IMR-90 (cell line): ENCODE measurements around the gene KDM6A. TPM values are rescaled to one million over a fixed set of nuclear protein-coding genes. Genes with fewer than 3 reads are reported as not detected.

Experiments
- ATAC-seq: fragments of 200-7000 bp; cut with Tn5 transposase; 2 replicates; pipeline ENCODE4 v1.9.1; 2020; ENCODE audit warnings: low read depth, mild to moderate bottlenecking, moderate library complexity
- BruUV-seq: library from RNA; stranded (reverse); fragments of 400-500 nt; replicated peaks from 2 replicates; lab custom pipeline; 2021; lab: Mats Ljungman, UMichigan
- CTCF ChIA-PET: fragments of 300-600 bp; formaldehyde crosslinking; extraction: SDS; loops from one replicate; lab custom pipeline; 2021; ENCODE audit warnings: antibody characterized with exemption; lab: Yijun Ruan, JAX
- POLR2A ChIA-PET: fragments of 300-600 bp; sonication (Branson Sonifier 250); formaldehyde crosslinking; loops from one replicate; lab custom pipeline; 2022; ENCODE audit warnings: antibody characterized with exemption; ENCODE audit not compliant: unreplicated experiment; lab: Charles Lee
- DNase-seq: peaks from one replicate; pipeline ENCODE4 v3.0.0; 2013
- H2AFZ ChIP-seq: replicated peaks from 2 replicates; pipeline ENCODE3; 2013; ENCODE audit warnings: low read length, mild to moderate bottlenecking; ENCODE audit not compliant: poor library complexity
- H2AK5ac ChIP-seq: 2 replicates; pipeline ENCODE4 v1.6.1; 2013; ENCODE audit warnings: low read depth, low read length, inconsistent platforms
- H2AK9ac ChIP-seq: replicated peaks from 2 replicates; pipeline ENCODE3; 2013; ENCODE audit warnings: mild to moderate bottlenecking, low read depth, low read length, moderate library complexity; ENCODE audit not compliant: poor library complexity
- H2BK120ac ChIP-seq: 2 replicates; pipeline ENCODE4 v1.6.1; 2013; ENCODE audit warnings: low read depth, low read length, inconsistent platforms
- H2BK15ac ChIP-seq: 3 replicates; pipeline ENCODE4 v1.6.1; 2013; ENCODE audit warnings: low read depth, low read length, inconsistent platforms
- H2BK20ac ChIP-seq: 2 replicates; pipeline ENCODE4 v1.6.1; 2013; ENCODE audit warnings: low read depth, mild to moderate bottlenecking, inconsistent platforms, low read length, moderate library complexity
- H2BK5ac ChIP-seq: 2 replicates; pipeline ENCODE4 v1.6.1; 2013; ENCODE audit warnings: mild to moderate bottlenecking, low read depth, low read length, inconsistent platforms; ENCODE audit not compliant: poor library complexity, severe bottlenecking
- H3K14ac ChIP-seq: replicated peaks from 2 replicates; pipeline ENCODE4 v1.6.1; 2013; ENCODE audit warnings: low read depth, low read length, inconsistent platforms
- H3K18ac ChIP-seq: 2 replicates; pipeline ENCODE4 v1.6.1; 2013; ENCODE audit warnings: low read depth, low read length, control low read depth
- H3K23ac ChIP-seq: 2 replicates; pipeline ENCODE4 v1.6.1; 2013; ENCODE audit warnings: low read depth, low read length, inconsistent platforms
- H3K27ac ChIP-seq: 2 replicates; pipeline ENCODE4 v1.5.1; 2013; ENCODE audit warnings: mild to moderate bottlenecking, control low read depth, low read length; ENCODE audit not compliant: insufficient read depth
- H3K27me3 ChIP-seq: 2 replicates; pipeline ENCODE4 v1.6.1; 2013; ENCODE audit warnings: low read length; ENCODE audit not compliant: control insufficient read depth, insufficient read depth
- H3K36me3 ChIP-seq: 2 replicates; pipeline ENCODE4 v1.6.1; 2013; ENCODE audit warnings: low read length, mixed read lengths; ENCODE audit not compliant: control insufficient read depth, insufficient read depth
- H3K4ac ChIP-seq: 2 replicates; pipeline ENCODE4 v1.6.1; 2013; ENCODE audit warnings: low read depth, low read length, inconsistent platforms
- H3K4me1 ChIP-seq: 2 replicates; pipeline ENCODE4 v1.6.1; 2013; ENCODE audit warnings: low read length, mixed read lengths; ENCODE audit not compliant: control insufficient read depth, insufficient read depth
- H3K4me2 ChIP-seq: 2 replicates; pipeline ENCODE4 v1.6.1; 2013; ENCODE audit warnings: low read depth, mild to moderate bottlenecking, control low read depth, low read length, moderate library complexity
- H3K4me3 ChIP-seq: 2 replicates; pipeline ENCODE4 v1.5.1; 2013; ENCODE audit warnings: low read depth, mild to moderate bottlenecking, control low read depth, low read length, moderate library complexity; ENCODE audit not compliant: insufficient read depth
- H3K56ac ChIP-seq: 2 replicates; pipeline ENCODE4 v1.6.1; 2013; ENCODE audit warnings: low read length, inconsistent platforms; ENCODE audit not compliant: insufficient read depth; ENCODE audit errors: extremely low read depth
- H3K79me1 ChIP-seq, 2 experiments: 2 replicates each; pipeline ENCODE4 v1.6.1; 2013; ENCODE audit warnings: low read length in 2 of 2, inconsistent platforms in 1 of 2, low read depth in 1 of 2
- H3K9ac ChIP-seq: 2 replicates; pipeline ENCODE4 v1.6.1; 2013; ENCODE audit warnings: low read depth, low read length, control low read depth
- H3K9me1 ChIP-seq: 2 replicates; pipeline ENCODE4 v1.6.1; 2013; ENCODE audit warnings: low read length, inconsistent platforms; ENCODE audit not compliant: insufficient read depth
- H3K9me3 ChIP-seq: 2 replicates; pipeline ENCODE4 v1.6.1; 2013; ENCODE audit warnings: low read length; ENCODE audit not compliant: control insufficient read depth, insufficient read depth
- H4K20me1 ChIP-seq: 2 replicates; pipeline ENCODE4 v1.6.1; 2013; ENCODE audit warnings: low read length, inconsistent platforms; ENCODE audit not compliant: insufficient read depth
- H4K5ac ChIP-seq: 2 replicates; pipeline ENCODE4 v1.6.1; 2013; ENCODE audit warnings: mild to moderate bottlenecking, low read depth, low read length, control low read depth
- H4K8ac ChIP-seq, 2 experiments: 2 replicates each; pipeline ENCODE4 v1.6.1; 2013; ENCODE audit warnings: low read depth in 2 of 2, low read length in 2 of 2, control low read depth in 1 of 2, inconsistent platforms in 1 of 2
- H4K91ac ChIP-seq: 2 replicates; pipeline ENCODE4 v1.6.1; 2013; ENCODE audit warnings: low read depth, low read length, inconsistent platforms; ENCODE audit not compliant: insufficient read depth
- BHLHE40 ChIP-seq: fragments of 150-350 bp; IDR thresholded peaks from 2 replicates; pipeline ENCODE4 v1.6.1; 2016; ENCODE audit warnings: mild to moderate bottlenecking, low read depth, low read length
- CEBPB ChIP-seq: IDR thresholded peaks from 2 replicates; pipeline ENCODE4 v1.6.1; 2012; ENCODE audit warnings: low read depth, low read length, improper control_type of control experiment
- ELK1 ChIP-seq: fragments of 150-350 bp; IDR thresholded peaks from 2 replicates; pipeline ENCODE4 v1.6.1; 2016; ENCODE audit warnings: low read depth, mild to moderate bottlenecking, low read length, moderate library complexity, borderline replicate concordance
- FOS ChIP-seq: fragments of 150-350 bp; IDR thresholded peaks from 2 replicates; pipeline ENCODE4 v1.6.1; 2016; ENCODE audit warnings: low read depth, low read length
- MAFK ChIP-seq: IDR thresholded peaks from 2 replicates; pipeline ENCODE4 v1.6.1; 2012; ENCODE audit warnings: low read depth, low read length, improper control_type of control experiment
- MAZ ChIP-seq: IDR thresholded peaks from 2 replicates; pipeline ENCODE4 v1.6.1; 2012; ENCODE audit warnings: low read depth, mild to moderate bottlenecking, low read length, improper control_type of control experiment, moderate library complexity, borderline replicate concordance
- MXI1 ChIP-seq: IDR thresholded peaks from 2 replicates; pipeline ENCODE4 v1.6.1; 2012; ENCODE audit warnings: low read depth, mild to moderate bottlenecking, low read length, moderate library complexity, borderline replicate concordance
- NFE2L2 ChIP-seq: fragments of 150-350 bp; IDR thresholded peaks from 2 replicates; pipeline ENCODE4 v1.6.1; 2016; ENCODE audit warnings: low read depth, mild to moderate bottlenecking, low read length
- POLR2A ChIP-seq: IDR thresholded peaks from 2 replicates; pipeline ENCODE4 v1.6.1; 2012; ENCODE audit warnings: mild to moderate bottlenecking, low read depth, low read length
- RCOR1 ChIP-seq: IDR thresholded peaks from 2 replicates; pipeline ENCODE4 v1.6.1; 2012; ENCODE audit warnings: mild to moderate bottlenecking, low read length, improper control_type of control experiment; ENCODE audit not compliant: insufficient replicate concordance
- RFX5 ChIP-seq: IDR thresholded peaks from 2 replicates; pipeline ENCODE4 v1.8.0; 2012; ENCODE audit warnings: low read depth, mild to moderate bottlenecking, low read length, moderate library complexity
- SMC3 ChIP-seq: fragments of 150-350 bp; IDR thresholded peaks from 2 replicates; pipeline ENCODE4 v1.6.1; 2016; ENCODE audit warnings: low read depth, mild to moderate bottlenecking, antibody characterized with exemption, low read length, moderate library complexity
- WGBS, 2 experiments: methylation state at CpG; one replicate each; pipeline versions ENCODE4 v1.1.5 to v1.1.7; 2013; ENCODE audit warnings: missing lambda C conversion rate in 2 of 2; ENCODE audit not compliant: insufficient read length in 1 of 2; ENCODE audit errors: extremely low coverage in 2 of 2; 5-methylcytosine and 5-hydroxymethylcytosine counted together
- dilution Hi-C: fragments of 300-500 bp; cut with HindIII; formaldehyde crosslinking; loops from one replicate; pipeline ENCODE4 v1.14.3; 2018; ENCODE audit warnings: low sequenced_read_pairs; ENCODE audit not compliant: unreplicated experiment
- in situ Hi-C: fragments of 300-500 bp; cut with MboI; formaldehyde crosslinking; loops from 3 replicates; pipeline ENCODE4 v1.14.3; 2019; ENCODE audit warnings: low sequenced_read_pairs, inconsistent platforms, mixed read lengths
- intact Hi-C: fragments of 100-400 bp; cut with micrococcal nuclease; formaldehyde crosslinking; loops from 2 replicates; pipeline ENCODE4 v1.10.0; 2022
- polyA plus RNA-seq, 3 experiments: library from polyadenylated mRNA; depleted of rRNA; stranded (reverse); fragments of >200 nt; gene quantifications; 2 replicates each; pipeline ENCODE4 v1.2.3, GENCODE V29; 2012; ENCODE audit warnings: low replicate concordance in 1 of 3
- total RNA-seq: library from RNA; depleted of rRNA; stranded (reverse); fragments of >200 nt; gene quantifications from 2 replicates; pipeline ENCODE4 v1.2.3, GENCODE V29; 2012

KDM6A gene
- total and polyA plus RNA-seq, 2 of the 4 experiments (the other 2 are of a cell fraction), result 11.7 to 24.9 TPM

- H3K18ac ChIP-seq, result no peak overlapping the region
Observed at GRCh38 chrX:45035071-45035470, 162.1 kb downstream of the KDM6A start.

More at GRCh38 chrX:45035071-45035470, 162.1 kb downstream of the KDM6A start:
- no peak overlapping the region for H4K5ac ChIP-seq
- no peak overlapping the region for H3K4ac ChIP-seq
- DNase-seq (no peak), ATAC-seq (no peak)
- H2BK15ac ChIP-seq, result no peak overlapping the region
- WGBS, 2 experiments, result no CpG with 5 or more reads among the region's 2 CpGs
- no peak overlapping the region for H3K27ac ChIP-seq
- in situ Hi-C loops, result no loop called here
- H3K9ac ChIP-seq, result no peak overlapping the region
- ChIA-PET POLR2A (no interaction called here), CTCF (no interaction called here)
- H3K4me3 ChIP-seq, result no peak overlapping the region
- no peak overlapping the region for H2BK20ac ChIP-seq
- no peaks in the 10 kb centered on the region for H3K9me3 ChIP-seq
- H3K14ac ChIP-seq, result no peak overlapping the region
- no TSS peak for BruUV-seq
- no peak for TF ChIP-seq NFE2L2
- no peak for TF ChIP-seq BHLHE40
- no peak for TF ChIP-seq POLR2A
- TF ChIP-seq MXI1, result no peak
- TF ChIP-seq FOS, result no peak
- TF ChIP-seq RCOR1, result no peak
- TF ChIP-seq ELK1, result no peak
- TF ChIP-seq RFX5, result no peak
- no peak for TF ChIP-seq MAZ
- no peak for TF ChIP-seq MAFK
- no peak for TF ChIP-seq CEBPB
- no peak for TF ChIP-seq SMC3
- dilution Hi-C loops, result no loop called here
- no peak overlapping the region for H3K23ac ChIP-seq
- no peaks in the 10 kb centered on the region for H3K36me3 ChIP-seq
- H3K56ac ChIP-seq, result no peak overlapping the region
- H4K20me1 ChIP-seq, result peaks cover 9% of the 10 kb centered on the region; the same call in 1 of the 2 replicates
- H2AFZ ChIP-seq, result no peak overlapping the region
- H3K9me1 ChIP-seq, result no peaks in the 10 kb centered on the region
- H2BK5ac ChIP-seq, result no peak overlapping the region
- H3K4me1 ChIP-seq, result 0 out of 2 replicates have a peak, but pooled peaks cover 2% of the 10 kb centered on the region
- H4K8ac ChIP-seq, result no peak overlapping the region
- H3K79me1 ChIP-seq, result peaks cover 5 to 8% of the 10 kb centered on the region in 2 experiments; a peak in 2 of 4 replicates
- intact Hi-C loops, result no loop called here
- H3K4me2 ChIP-seq, result no peak overlapping the region
- no peak overlapping the region for H4K91ac ChIP-seq
- H2AK5ac ChIP-seq, result no peak overlapping the region
- H2BK120ac ChIP-seq, result no peak overlapping the region
- no peak overlapping the region for H2AK9ac ChIP-seq
- no peaks in the 10 kb centered on the region for H3K27me3 ChIP-seq
